ENCODE measurements around the gene MYO1A.

GRCh38 chr12:56998981-56999380 is 50.9 kb downstream of the MYO1A start:
- TF ChIP-seq CTCF (tag by site-specific recombination; IDR thresholded peaks at IDR 0.05) (no peak), ZNF529 (tag by site-specific recombination; IDR thresholded peaks at IDR 0.05; ENCODE audit: insufficient replicate concordance) (no peak), ZNF513 (tag by site-specific recombination; IDR thresholded peaks at IDR 0.05) (no peak), REST (tag by site-specific recombination; IDR thresholded peaks at IDR 0.05) (no peak), YY2 (tag by site-specific recombination; IDR thresholded peaks at IDR 0.05) (no peak), ZNF660 (tag by site-specific recombination; IDR thresholded peaks at IDR 0.05) (no peak)

Measured in HEK293 (cell line).